HG03565 (cell line): ENCODE data around the gene NOXA1.
"Not testable (repeated sequence)": the region's sequence is repeated elsewhere in the genome, so short reads cannot be mapped to it uniquely, and the experiment has no call there.

Experiments
- ATAC-seq: cut with Tn5 transposase; IDR thresholded peaks from one replicate; pipeline ENCODE4 v1.9.1; 2021; ENCODE audit warnings: mild to moderate bottlenecking, moderate library complexity; ENCODE audit not compliant: unreplicated experiment

The NOXA1 gene

GRCh38 chr9:137437691-137438590 lies 14.7 kb downstream of the NOXA1 start:
- no peak for ATAC-seq

- ATAC-seq = no peak
Measured at GRCh38 chr9:137438591-137439157, 15.5 kb downstream of the NOXA1 start.

- ATAC-seq = no peak
Measured at GRCh38 chr9:137439158-137439714, 16.0 kb downstream of the NOXA1 start.

- ATAC-seq = no peak
Measured at GRCh38 chr9:137441289-137441934, 18.2 kb downstream of the NOXA1 start, which contains the start of gene ENTPD8. Gene ENTPD8 (minus strand): TSS chr9:137441357. CDS start chr9:137438285, 3,072 bp downstream.

- no peak for ATAC-seq
Measured at GRCh38 chr9:137441935-137442321, 18.7 kb downstream of the NOXA1 start.

GRCh38 chr9:137444106-137444790 lies 21.1 kb downstream of the NOXA1 start:
- ATAC-seq = no peak

- no peak for ATAC-seq
Measured at GRCh38 chr9:137445275-137445807, 22.1 kb downstream of the NOXA1 start.

- no peak for ATAC-seq
Measured at GRCh38 chr9:137445930-137446431, 22.8 kb downstream of the NOXA1 start.

- no peak for ATAC-seq
Measured at GRCh38 chr9:137446851-137447471, 23.8 kb downstream of the NOXA1 start.

- no peak for ATAC-seq
Measured at GRCh38 chr9:137447722-137448601, 24.8 kb downstream of the NOXA1 start.

- ATAC-seq = no peak
Measured at GRCh38 chr9:137448602-137448962, 25.4 kb downstream of the NOXA1 start.

GRCh38 chr9:137449081-137449844 lies 26.1 kb downstream of the NOXA1 start:
- ATAC-seq = no peak

GRCh38 chr9:137449931-137450538 lies 26.8 kb downstream of the NOXA1 start:
- no peak for ATAC-seq

GRCh38 chr9:137450539-137451222 lies 27.5 kb downstream of the NOXA1 start:
- ATAC-seq = not testable (repeated sequence)

GRCh38 chr9:137451264-137452005 lies 28.2 kb downstream of the NOXA1 start:
- ATAC-seq = not testable (repeated sequence)

GRCh38 chr9:137452006-137452760 lies 29.0 kb downstream of the NOXA1 start:
- ATAC-seq = no peak
